KBM-7 (cell line): ENCODE measurements around the gene ACAN.
"Not testable (repeated sequence)": the region's sequence is repeated elsewhere in the genome, so short reads cannot be mapped to it uniquely, and the experiment has no call there.

Experiments used
- DNase-seq: peaks from one replicate; pipeline ENCODE4 v3.0.0-alpha.2; 2015
- in situ Hi-C: fragments of 300-500 bp; cut with MboI; formaldehyde crosslinking; loops from 2 replicates; pipeline ENCODE4 v1.14.3; 2020; ENCODE audit warnings: low sequenced_read_pairs, low pct_unique_long_range_greater_than_20kb, mixed read lengths

ACAN gene

GRCh38 chr15:88908697-88909621, 105.7 kb downstream of the ACAN start:
- in situ Hi-C loops: loop anchor here (10.0 kb wide), 2 partner anchors 96 to 256 kb away; no protein-coding TSS in a partner anchor
- no peak for DNase-seq

- in situ Hi-C loops: loop anchor here (10.0 kb wide), 2 partner anchors 95 to 255 kb away; no protein-coding TSS in a partner anchor
- no peak for DNase-seq
Observed at GRCh38 chr15:88909956-88910831, 107.0 kb downstream of the ACAN start.

GRCh38 chr15:88911766-88912118, 108.5 kb downstream of the ACAN start:
- in situ Hi-C loops: no loop called here

DNA sequence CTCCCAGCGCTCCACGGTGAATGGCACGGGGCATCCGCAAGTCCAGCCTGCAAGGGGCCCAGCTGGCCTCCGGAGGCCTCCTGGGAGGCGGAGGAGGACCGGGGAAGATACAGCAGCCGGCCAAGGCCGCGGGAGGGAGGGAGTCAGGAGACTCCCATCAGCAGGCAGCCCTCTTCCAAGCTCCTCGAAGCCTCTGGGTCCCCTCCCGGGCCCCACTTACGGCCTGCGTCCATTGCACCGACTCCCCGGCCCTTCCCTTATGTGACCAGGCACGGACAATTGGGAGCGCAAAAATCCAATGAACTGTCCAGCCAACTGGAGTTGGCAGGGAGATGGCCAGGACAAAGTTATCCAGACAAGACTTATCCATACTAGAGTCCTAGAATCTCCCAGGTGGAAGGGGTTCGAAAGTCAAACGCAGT, 109.3 kb downstream of the ACAN start:
- in situ Hi-C loops: no loop called here
- no peak for DNase-seq

More at GRCh38 chr15:88911766-88912118, 108.5 kb downstream of the ACAN start:
- DNase-seq: no peak

DNA sequence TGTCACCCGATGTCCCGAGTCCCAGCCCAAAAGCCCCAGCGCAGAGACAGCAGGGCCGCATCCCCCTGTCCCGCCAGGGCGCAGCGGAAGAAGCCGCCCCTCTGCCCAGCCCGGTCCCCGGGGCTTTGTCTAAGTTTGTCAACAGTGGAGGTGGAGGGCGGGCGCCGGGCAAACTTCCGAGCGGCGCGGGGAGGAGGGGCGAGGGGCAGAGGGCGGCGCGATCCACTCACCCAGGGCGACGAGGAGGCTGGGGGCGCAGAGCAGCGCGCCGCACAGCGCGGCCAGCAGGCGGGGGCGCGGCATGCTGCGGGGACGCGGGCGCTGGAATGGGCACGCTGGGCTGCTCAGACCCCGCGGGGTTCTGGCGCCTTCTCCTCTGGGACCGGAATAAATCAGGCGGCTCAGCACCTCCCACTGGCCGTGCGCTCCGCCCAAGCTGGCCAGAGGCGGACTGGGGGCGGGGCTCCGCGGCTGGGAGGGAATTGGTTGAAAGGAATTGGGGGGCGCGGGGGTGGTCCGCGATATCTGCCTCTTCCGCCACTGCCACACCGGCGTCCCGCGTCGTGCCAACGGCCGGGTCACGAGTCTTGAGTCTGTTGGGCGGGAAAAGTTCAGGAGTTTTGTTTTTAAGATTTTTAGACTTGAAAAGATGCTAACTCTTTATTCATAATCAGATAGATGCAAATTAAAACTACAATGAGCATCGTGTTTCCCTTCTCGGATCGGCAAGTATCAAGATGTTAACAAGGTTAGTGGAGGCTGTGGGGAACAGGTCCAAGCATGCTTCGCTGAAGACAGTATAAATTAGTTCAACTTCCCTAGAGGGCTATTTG, 110.0 kb downstream of the ACAN start, which contains the start of gene MFGE8:
Gene MFGE8, minus strand, starts transcription at position 363 of the 833 bp plus-strand sequence. Its CDS starts 60 bp downstream, at position 303.
- peak; percentile 93 for DNase-seq
- in situ Hi-C loops: no loop called here

- no peak for DNase-seq
- in situ Hi-C loops: no loop called here
Observed at GRCh38 chr15:88913850-88914169, 110.6 kb downstream of the ACAN start.

DNA sequence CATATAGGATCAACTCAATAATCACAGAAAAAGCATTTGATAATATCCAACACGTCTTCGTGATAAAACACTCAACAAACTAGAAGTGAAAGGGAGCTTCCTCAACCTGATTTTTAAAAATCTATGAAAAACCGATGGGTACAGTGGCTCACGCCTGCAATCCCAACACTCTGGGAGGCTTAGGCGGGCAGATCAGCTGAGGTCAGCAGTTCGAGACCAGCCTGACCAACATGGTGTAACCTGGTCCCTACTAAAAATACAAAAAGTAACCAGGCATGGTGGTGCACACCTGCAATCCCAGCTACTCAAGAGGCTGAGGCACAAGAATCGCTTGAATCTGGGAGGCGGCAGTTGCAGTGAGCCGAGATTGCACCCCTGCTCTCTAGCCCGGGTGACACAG, 112.1 kb downstream of the ACAN start:
- no peak for DNase-seq
- in situ Hi-C loops: no loop called here

DNA sequence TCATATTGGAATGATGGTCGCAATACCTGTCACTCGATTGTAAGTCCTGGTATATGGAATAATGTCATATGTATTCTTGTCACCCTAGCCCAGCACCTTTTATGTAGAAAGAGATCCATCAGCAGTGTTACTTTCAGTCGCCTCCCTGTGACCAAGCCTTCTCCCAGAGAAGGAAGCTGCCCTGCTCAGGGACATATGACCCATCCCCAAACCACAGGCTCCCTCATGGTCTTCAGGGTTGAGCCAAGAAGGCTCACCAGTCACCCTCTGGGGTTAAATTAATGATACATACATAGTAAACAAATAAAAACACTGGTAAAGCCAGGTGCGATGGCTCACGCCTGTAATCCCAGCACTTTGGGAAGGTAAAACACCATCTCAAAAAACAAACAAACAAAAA, 114.5 kb downstream of the ACAN start:
- no peak for DNase-seq
- in situ Hi-C loops: no loop called here

GRCh38 chr15:88918738-88919137, 115.5 kb downstream of the ACAN start:
- in situ Hi-C loops: no loop called here
- DNase-seq: peak; percentile 64

DNA sequence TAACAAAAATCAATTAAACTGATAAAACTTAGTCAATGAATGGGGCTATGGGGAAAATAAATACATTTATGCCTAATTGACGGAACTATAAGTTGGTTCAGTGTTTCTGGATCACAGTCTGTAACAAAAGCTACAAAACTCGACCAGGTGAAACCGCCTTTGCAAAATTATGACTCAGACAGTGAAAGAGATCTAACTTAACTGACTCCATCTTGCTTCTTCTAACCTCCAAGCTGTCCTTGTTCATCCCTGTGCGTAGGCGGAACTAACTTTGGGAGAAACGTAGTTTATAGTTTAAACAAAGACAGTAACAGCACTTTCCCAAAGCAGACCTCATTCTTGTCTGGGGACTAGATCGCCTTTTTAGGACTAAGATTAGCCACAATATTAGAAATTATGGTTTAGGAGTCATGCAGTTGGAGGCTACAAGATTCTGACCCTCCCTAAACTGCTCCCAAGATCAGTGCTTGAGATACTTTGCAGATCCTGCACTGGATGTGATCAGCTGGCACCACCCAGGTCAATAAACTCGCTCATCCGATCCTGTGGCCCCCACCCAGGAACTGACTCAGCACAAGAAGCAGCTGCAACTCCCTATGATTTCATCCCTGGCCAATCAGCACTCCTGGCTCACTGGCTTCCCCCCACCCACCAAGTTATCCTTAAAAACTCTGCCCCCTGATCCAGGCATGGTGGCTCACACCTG, 117.1 kb downstream of the ACAN start:
- DNase-seq: no peak
- in situ Hi-C loops: no loop called here

DNA sequence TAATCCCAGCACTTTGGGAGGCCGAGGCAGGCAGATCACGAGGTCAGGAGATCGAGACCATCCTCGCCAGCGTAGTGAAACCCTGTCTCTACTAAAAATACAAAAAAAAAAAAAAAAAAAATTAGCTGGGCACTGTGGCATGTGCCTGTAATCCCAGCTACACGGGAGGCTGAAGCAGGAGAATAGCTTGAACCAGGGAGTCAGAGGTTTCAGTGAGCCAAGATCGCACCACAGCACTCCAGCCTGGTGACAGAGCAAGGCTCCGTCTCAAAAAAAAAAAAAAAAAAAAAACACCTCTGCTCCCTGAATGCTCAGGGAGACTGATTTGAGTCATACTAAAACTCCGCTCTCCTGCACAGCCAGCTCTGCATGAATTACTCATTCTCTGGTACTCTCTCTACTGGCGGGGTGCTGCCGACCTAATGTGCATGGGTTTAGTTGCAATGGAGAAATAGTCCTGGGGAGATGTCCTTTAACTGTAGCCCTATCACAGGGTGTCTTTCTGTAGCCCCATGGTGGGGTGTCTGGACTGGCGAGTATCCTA, 117.7 kb downstream of the ACAN start:
- DNase-seq, in situ Hi-C loops: not testable (repeated sequence)
